Retinal pigment epithelial cell (primary cell): ENCODE data around the gene NIT2.
"Not testable (repeated sequence)": the region's sequence is repeated elsewhere in the genome, so short reads cannot be mapped to it uniquely, and the experiment has no call there.

Experiments used
- DNase-seq: peaks from one replicate; pipeline ENCODE4 v3.0.0-alpha.2; 2010; ENCODE audit warnings: low read depth
- H3K4me3 ChIP-seq: 2 replicates; pipeline ENCODE4 v1.5.1; 2011; ENCODE audit warnings: mild to moderate bottlenecking, low read length, control low read depth, moderate library complexity
- CTCF ChIP-seq: conservative IDR thresholded peaks from 2 replicates; pipeline ENCODE4 v1.5.1; 2011; ENCODE audit warnings: low read depth, low read length, control low read depth, inconsistent platforms

NIT2 gene

DNA sequence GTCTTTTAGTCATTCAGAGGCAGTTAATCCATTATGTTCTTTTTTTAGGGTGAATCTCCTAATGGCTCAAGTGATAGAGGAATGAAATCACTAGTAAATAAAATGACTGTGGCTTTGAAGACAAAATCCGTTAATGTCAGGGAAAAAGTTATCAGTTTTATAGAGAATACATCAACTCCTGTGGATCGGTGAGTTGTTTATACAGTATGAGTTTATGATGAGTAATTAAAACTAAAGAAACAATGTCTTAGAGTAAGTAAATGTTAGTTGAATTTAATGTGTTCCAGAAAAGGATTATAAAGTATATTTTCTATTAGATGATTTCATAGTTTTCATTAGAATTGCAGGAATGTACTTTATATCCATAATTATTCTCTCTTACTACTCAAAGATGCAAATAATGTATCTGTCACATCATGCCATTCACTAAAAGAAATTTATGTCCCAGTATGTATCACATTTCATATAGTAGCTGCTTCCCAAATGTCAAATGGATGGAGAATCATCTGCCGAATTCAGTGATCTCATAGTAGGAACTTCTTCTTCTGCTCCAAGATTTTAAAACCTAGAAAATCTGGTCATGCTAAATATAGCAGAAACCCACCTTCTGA lies 24.1 kb upstream of the NIT2 start:
- no peak for DNase-seq
- no peak for TF ChIP-seq CTCF
- no peak overlapping the region for H3K4me3 ChIP-seq

DNA sequence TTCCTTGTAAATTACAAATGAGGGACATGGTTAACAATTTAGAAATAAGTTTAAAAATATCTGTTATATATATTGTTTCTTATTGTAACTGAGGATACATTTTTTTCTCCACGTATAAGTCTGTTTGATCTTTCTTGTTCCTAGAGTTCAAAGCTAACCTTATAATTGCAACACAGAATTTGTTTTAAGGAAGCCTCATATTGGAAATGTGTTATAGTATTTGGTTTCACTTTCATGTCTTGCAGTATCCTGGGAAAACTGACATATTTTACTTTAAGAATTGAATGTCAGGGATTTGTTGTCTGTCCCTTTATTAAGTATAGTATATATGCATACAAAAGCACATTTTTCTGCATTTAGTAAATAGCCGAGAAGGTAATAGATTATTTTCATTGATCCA lies 23.5 kb upstream of the NIT2 start:
- no peak for TF ChIP-seq CTCF
- no peak for DNase-seq

DNA sequence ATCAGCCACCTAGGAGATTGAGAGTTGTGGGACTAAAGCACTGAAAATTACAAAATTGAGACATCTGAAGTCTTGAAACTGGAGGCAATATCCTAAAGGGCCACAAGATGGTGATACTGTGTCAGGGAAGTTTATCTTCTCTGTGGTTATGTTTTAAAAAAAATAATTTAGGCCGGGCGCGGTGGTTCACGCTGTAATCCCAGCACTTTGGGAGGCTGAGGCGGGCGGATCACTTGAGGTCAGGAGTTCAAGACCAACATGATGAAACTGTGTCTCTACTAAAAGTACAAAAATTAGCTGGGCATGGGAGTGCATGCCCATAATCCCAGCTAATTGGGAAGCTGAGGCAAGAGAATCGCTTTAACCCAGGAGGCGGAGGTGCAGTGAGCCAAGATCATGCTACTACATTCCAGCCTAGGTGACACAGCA lies 17.9 kb upstream of the NIT2 start:
- H3K4me3 ChIP-seq = no peak overlapping the region
- TF ChIP-seq CTCF = peak; percentile 69
- DNase-seq = no peak

More for the DNA sequence above, 23.5 kb upstream of the NIT2 start:
- no peak overlapping the region for H3K4me3 ChIP-seq

DNA sequence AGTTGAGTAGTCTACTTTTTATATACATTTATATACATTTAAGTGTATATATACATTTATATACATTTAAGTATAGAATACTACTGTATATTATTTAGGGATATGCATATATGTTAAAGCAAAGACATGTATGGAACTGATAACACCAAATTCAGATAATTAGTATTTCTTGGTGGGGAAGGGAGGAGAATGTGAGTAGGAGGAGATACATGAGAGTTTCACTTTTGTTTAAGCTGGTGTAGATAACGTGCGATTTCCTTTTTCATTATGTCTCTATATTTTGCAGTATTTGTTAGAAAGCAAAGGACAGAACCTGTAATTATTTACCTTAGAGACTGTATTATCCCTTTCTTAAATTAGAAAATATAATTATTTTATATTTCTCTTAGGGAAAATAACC lies 16.6 kb upstream of the NIT2 start:
- no peak for TF ChIP-seq CTCF
- H3K4me3 ChIP-seq = no peak overlapping the region
- DNase-seq = no peak

GRCh38 chr3:100319951-100320350 lies 14.6 kb upstream of the NIT2 start:
- no peak for TF ChIP-seq CTCF
- no peak for DNase-seq
- no peak overlapping the region for H3K4me3 ChIP-seq

DNA sequence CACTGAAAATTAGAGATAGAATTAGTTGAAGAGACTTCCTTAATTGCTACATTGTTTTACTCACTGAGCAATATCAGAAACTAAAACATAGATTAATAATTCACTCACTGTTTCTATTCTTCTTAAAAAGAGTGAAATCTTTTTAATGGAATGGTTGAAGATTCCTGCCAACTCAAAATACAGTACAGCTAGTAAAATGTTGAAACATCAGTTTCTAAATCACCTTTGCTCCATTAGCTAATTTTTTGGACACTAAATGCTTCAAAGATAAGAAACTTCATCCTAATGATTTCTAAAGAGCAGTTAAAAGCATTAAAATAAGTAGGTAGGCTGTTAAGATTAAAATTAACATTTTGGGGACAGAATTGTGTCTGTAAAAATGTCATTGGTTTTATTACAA lies 10.5 kb upstream of the NIT2 start:
- DNase-seq = no peak
- no peak for TF ChIP-seq CTCF
- H3K4me3 ChIP-seq = no peak overlapping the region

GRCh38 chr3:100325827-100326226 lies 8.7 kb upstream of the NIT2 start:
- H3K4me3 ChIP-seq = no peak overlapping the region
- DNase-seq = no peak
- TF ChIP-seq CTCF = no peak

- H3K4me3 ChIP-seq, DNase-seq: not testable (repeated sequence)
Measured at GRCh38 chr3:100327377-100327776, 7.2 kb upstream of the NIT2 start.
